Activated naive CD8-positive, alpha-beta T cell treated with anti-CD3 and anti-CD28 coated beads, Interleukin-2, amount 10 ng/mL, durations not matched to agents 7 days and 5 days (primary cell): ENCODE data around the gene WDR64. TPM values are rescaled to one million over a fixed set of nuclear protein-coding genes. Genes with fewer than 3 reads are reported as not detected.
"Not testable (repeated sequence)": the region's sequence is repeated elsewhere in the genome, so short reads cannot be mapped to it uniquely, and the experiment has no call there.

Experiments used
- ATAC-seq: fragments of 150-1000 bp; cut with Tn5 transposase; one replicate; pipeline ENCODE4 v1.10.0; 2021; ENCODE audit warnings: low read depth, moderate library complexity
- POLR2A ChIA-PET: fragments of 350-600 bp; sonication (Branson Sonifier 250); formaldehyde crosslinking; loops from one replicate; lab custom pipeline; 2021; ENCODE audit warnings: antibody characterized with exemption; lab: Charles Lee
- DNase-seq: peaks from one replicate; pipeline ENCODE4 v3.0.0; 2021
- H3K27ac Mint-ChIP-seq: one replicate; pipeline ENCODE4 v1.8.0; 2022; ENCODE audit warnings: mild to moderate bottlenecking, mixed read lengths
- H3K27me3 Mint-ChIP-seq: one replicate; pipeline ENCODE4 v1.8.0; 2022; ENCODE audit warnings: mild to moderate bottlenecking, moderate library complexity, mixed read lengths
- H3K36me3 Mint-ChIP-seq: one replicate; pipeline ENCODE4 v1.8.0; 2021; ENCODE audit warnings: mild to moderate bottlenecking, mixed read lengths
- H3K4me1 Mint-ChIP-seq: one replicate; pipeline ENCODE4 v1.8.0; 2021; ENCODE audit warnings: mixed read lengths
- H3K4me3 Mint-ChIP-seq: one replicate; pipeline ENCODE4 v1.8.0; 2022; ENCODE audit warnings: mild to moderate bottlenecking, moderate library complexity, mixed read lengths
- H3K9me3 Mint-ChIP-seq: one replicate; pipeline ENCODE4 v1.8.0; 2021; ENCODE audit warnings: mixed read lengths
- total RNA-seq, 2 experiments: library from RNA; stranded (reverse); gene quantifications; one replicate each; pipeline ENCODE4 v1.2.3, GENCODE V29; 2021

Gene WDR64
- total RNA-seq, 2 experiments from 2014 or later, result 0.58 to 0.99 TPM

GRCh38 chr1:241722947-241723346 is 70.9 kb downstream of the WDR64 start:
- H3K27me3 Mint-ChIP-seq, result no peaks in the 10 kb centered on the region
- H3K36me3 Mint-ChIP-seq, result peaks cover 1% of the 10 kb centered on the region
- H3K4me1 Mint-ChIP-seq, result no peaks in the 10 kb centered on the region
- no peak for DNase-seq
- no peaks in the 10 kb centered on the region for H3K9me3 Mint-ChIP-seq
- ATAC-seq, result no peak
- POLR2A ChIA-PET, result no interaction called here
- H3K4me3 Mint-ChIP-seq, result no peak overlapping the region
- H3K27ac Mint-ChIP-seq, result no peak overlapping the region

GRCh38 chr1:241724741-241725356 is 72.8 kb downstream of the WDR64 start:
- no peak overlapping the region for H3K4me3 Mint-ChIP-seq
- H3K27me3 Mint-ChIP-seq, result peaks cover 2% of the 10 kb centered on the region
- no peaks in the 10 kb centered on the region for H3K9me3 Mint-ChIP-seq
- peaks cover 1% of the 10 kb centered on the region for H3K36me3 Mint-ChIP-seq
- ATAC-seq (no peak), DNase-seq (no peak)
- POLR2A ChIA-PET, result no interaction called here
- no peak overlapping the region for H3K27ac Mint-ChIP-seq
- H3K4me1 Mint-ChIP-seq, result no peaks in the 10 kb centered on the region

- no peak overlapping the region for H3K27ac Mint-ChIP-seq
- ATAC-seq (no peak), DNase-seq (no peak)
- H3K4me3 Mint-ChIP-seq, result no peak overlapping the region
- H3K36me3 Mint-ChIP-seq, result no peaks in the 10 kb centered on the region
- no peaks in the 10 kb centered on the region for H3K9me3 Mint-ChIP-seq
- POLR2A ChIA-PET, result no interaction called here
- no peaks in the 10 kb centered on the region for H3K4me1 Mint-ChIP-seq
- peaks cover 2% of the 10 kb centered on the region for H3K27me3 Mint-ChIP-seq
These were observed 78.0 kb downstream of the WDR64 start for GRCh38 chr1:241730031-241730430.

- H3K4me1 Mint-ChIP-seq, result no peaks in the 10 kb centered on the region
- no peaks in the 10 kb centered on the region for H3K27me3 Mint-ChIP-seq
- H3K9me3 Mint-ChIP-seq, result no peaks in the 10 kb centered on the region
- POLR2A ChIA-PET, result no interaction called here
- no peak overlapping the region for H3K27ac Mint-ChIP-seq
- DNase-seq (no peak), ATAC-seq (no peak)
- no peaks in the 10 kb centered on the region for H3K36me3 Mint-ChIP-seq
- no peak overlapping the region for H3K4me3 Mint-ChIP-seq
These were observed 81.8 kb downstream of the WDR64 start for GRCh38 chr1:241733899-241734298.

- no peaks in the 10 kb centered on the region for H3K27me3 Mint-ChIP-seq
These were observed 82.5 kb downstream of the WDR64 start for GRCh38 chr1:241734533-241734932.

GRCh38 chr1:241735493-241735926 is 83.4 kb downstream of the WDR64 start:
- POLR2A ChIA-PET, H3K4me3 Mint-ChIP-seq: not testable (repeated sequence)

More at GRCh38 chr1:241734533-241734932, 82.5 kb downstream of the WDR64 start:
- POLR2A ChIA-PET, result no interaction called here
- Mint-ChIP-seq H3K4me3 (no peak overlapping the region), H3K36me3 (no peaks in the 10 kb centered on the region), H3K9me3 (no peaks in the 10 kb centered on the region), H3K4me1 (no peaks in the 10 kb centered on the region), H3K27ac (no peak overlapping the region)
- ATAC-seq (no peak), DNase-seq (no peak)

GRCh38 chr1:241736387-241736786 is 84.3 kb downstream of the WDR64 start:
- DNase-seq (no peak), ATAC-seq (no peak)
- H3K36me3 Mint-ChIP-seq, result no peaks in the 10 kb centered on the region
- POLR2A ChIA-PET, result no interaction called here
- no peaks in the 10 kb centered on the region for H3K9me3 Mint-ChIP-seq
- no peak overlapping the region for H3K4me3 Mint-ChIP-seq
- no peaks in the 10 kb centered on the region for H3K4me1 Mint-ChIP-seq
- H3K27me3 Mint-ChIP-seq, result no peaks in the 10 kb centered on the region
- H3K27ac Mint-ChIP-seq, result peak overlapping the region; percentile 6

More at GRCh38 chr1:241735493-241735926, 83.4 kb downstream of the WDR64 start:
- H3K36me3 Mint-ChIP-seq, DNase-seq, ATAC-seq, H3K27ac Mint-ChIP-seq, H3K9me3 Mint-ChIP-seq, H3K27me3 Mint-ChIP-seq, H3K4me1 Mint-ChIP-seq: not testable (repeated sequence)

GRCh38 chr1:241738284-241739078 is 86.4 kb downstream of the WDR64 start:
- no peak for DNase-seq

GRCh38 chr1:241742084-241742483 is 90.0 kb downstream of the WDR64 start:
- no peaks in the 10 kb centered on the region for H3K9me3 Mint-ChIP-seq
- H3K4me1 Mint-ChIP-seq, result no peaks in the 10 kb centered on the region
- DNase-seq, result no peak
- no peaks in the 10 kb centered on the region for H3K36me3 Mint-ChIP-seq
- H3K4me3 Mint-ChIP-seq, result no peak overlapping the region
- ATAC-seq, result no peak
- no peak overlapping the region for H3K27ac Mint-ChIP-seq
- no peaks in the 10 kb centered on the region for H3K27me3 Mint-ChIP-seq
- POLR2A ChIA-PET, result no interaction called here

More at GRCh38 chr1:241738284-241739078, 86.4 kb downstream of the WDR64 start:
- Mint-ChIP-seq H3K36me3 (no peaks in the 10 kb centered on the region), H3K9me3 (no peaks in the 10 kb centered on the region), H3K27ac (no peak overlapping the region), H3K27me3 (no peaks in the 10 kb centered on the region), H3K4me1 (no peaks in the 10 kb centered on the region), H3K4me3 (no peak overlapping the region)
- POLR2A ChIA-PET, result no interaction called here
- no peak for ATAC-seq

- DNase-seq, result no peak
- H3K4me1 Mint-ChIP-seq, result no peaks in the 10 kb centered on the region
- no peaks in the 10 kb centered on the region for H3K36me3 Mint-ChIP-seq
- no peak for ATAC-seq
- no peak overlapping the region for H3K27ac Mint-ChIP-seq
- H3K4me3 Mint-ChIP-seq, result no peak overlapping the region
- H3K27me3 Mint-ChIP-seq, result no peaks in the 10 kb centered on the region
- POLR2A ChIA-PET, result no interaction called here
- no peaks in the 10 kb centered on the region for H3K9me3 Mint-ChIP-seq
These were observed 92.5 kb downstream of the WDR64 start for GRCh38 chr1:241744591-241744990.

- POLR2A ChIA-PET, result no interaction called here
- H3K9me3 Mint-ChIP-seq, result no peaks in the 10 kb centered on the region
- ATAC-seq, result no peak
- no peak overlapping the region for H3K27ac Mint-ChIP-seq
- no peaks in the 10 kb centered on the region for H3K27me3 Mint-ChIP-seq
- no peak for DNase-seq
- H3K4me3 Mint-ChIP-seq, result no peak overlapping the region
- no peaks in the 10 kb centered on the region for H3K4me1 Mint-ChIP-seq
- H3K36me3 Mint-ChIP-seq, result no peaks in the 10 kb centered on the region
These were observed 95.9 kb downstream of the WDR64 start for GRCh38 chr1:241747992-241748391.

- Mint-ChIP-seq H3K4me1 (no peaks in the 10 kb centered on the region), H3K9me3 (no peaks in the 10 kb centered on the region), H3K36me3 (no peaks in the 10 kb centered on the region), H3K4me3 (no peak overlapping the region), H3K27ac (no peak overlapping the region), H3K27me3 (no peaks in the 10 kb centered on the region)
- ATAC-seq, result no peak
- no peak for DNase-seq
- POLR2A ChIA-PET, result no interaction called here
These were observed 97.2 kb downstream of the WDR64 start for GRCh38 chr1:241749041-241749944.

GRCh38 chr1:241749945-241750695 is 98.0 kb downstream of the WDR64 start:
- DNase-seq, result no peak
- H3K27me3 Mint-ChIP-seq, result no peaks in the 10 kb centered on the region
- H3K4me1 Mint-ChIP-seq, result no peaks in the 10 kb centered on the region
- no peak overlapping the region for H3K4me3 Mint-ChIP-seq
- ATAC-seq, result no peak
- POLR2A ChIA-PET, result no interaction called here
- H3K36me3 Mint-ChIP-seq, result no peaks in the 10 kb centered on the region
- no peaks in the 10 kb centered on the region for H3K9me3 Mint-ChIP-seq
- H3K27ac Mint-ChIP-seq, result no peak overlapping the region
